ENCODE results near the gene CD22.
"Not testable (repeated sequence)": the region's sequence is repeated elsewhere in the genome, so short reads cannot be mapped to it uniquely, and the experiment has no call there.

The CD22 gene
- total RNA-seq = 6.9 to 42.2 (median 20.0) reads per million in 18 experiments

GRCh38 chr19:35328851-35329285 is at the start of gene CD22:
TSS of gene CD22 (plus strand) at chr19:35329187. CDS start at chr19:35332041, 2,854 bp downstream.
- DNase-seq = peak; percentile 14 to 19

GRCh38 chr19:35279374-35279773 is 49.6 kb upstream of the CD22 start:
- no peak for DNase-seq

- DNase-seq = no peak
Measured at GRCh38 chr19:35279985-35280821, 48.8 kb upstream of the CD22 start.

- DNase-seq = no peak
Measured at GRCh38 chr19:35281303-35281702, 47.7 kb upstream of the CD22 start.

- peak in 1 of 2 donors; percentile 49 for DNase-seq
Measured at GRCh38 chr19:35284153-35285094, 44.6 kb upstream of the CD22 start.

GRCh38 chr19:35285095-35285449 is 43.9 kb upstream of the CD22 start:
- peak; percentile 52 to 53 for DNase-seq

GRCh38 chr19:35285465-35285864 is 43.5 kb upstream of the CD22 start:
- not testable (repeated sequence) for DNase-seq

- DNase-seq = peak in 1 of 2 donors; percentile 35
Measured at GRCh38 chr19:35286101-35286500, 42.9 kb upstream of the CD22 start.

- DNase-seq = no peak
Measured at GRCh38 chr19:35287713-35288112, 41.3 kb upstream of the CD22 start.

GRCh38 chr19:35288331-35288730 is 40.7 kb upstream of the CD22 start:
- DNase-seq = no peak

- no peak for DNase-seq
Measured at GRCh38 chr19:35288906-35289305, 40.1 kb upstream of the CD22 start.

- no peak for DNase-seq
Measured at GRCh38 chr19:35290381-35291127, 38.4 kb upstream of the CD22 start.

GRCh38 chr19:35291259-35291658 is 37.7 kb upstream of the CD22 start:
- no peak for DNase-seq

- no peak for DNase-seq
Measured at GRCh38 chr19:35291916-35292315, 37.1 kb upstream of the CD22 start, which contains the start of gene MAG. TSS of gene MAG (plus strand) at chr19:35292161. CDS start at chr19:35295409, 3,248 bp downstream.

GRCh38 chr19:35292421-35293362 is 36.3 kb upstream of the CD22 start:
- DNase-seq = no peak

GRCh38 chr19:35293363-35293739 is 35.6 kb upstream of the CD22 start:
- DNase-seq = no peak

- DNase-seq = no peak
Measured at GRCh38 chr19:35293808-35294207, 35.2 kb upstream of the CD22 start.

- no peak for DNase-seq
Measured at GRCh38 chr19:35294328-35294727, 34.7 kb upstream of the CD22 start.

GRCh38 chr19:35294859-35295791 is 33.9 kb upstream of the CD22 start:
- no peak for DNase-seq

- no peak for DNase-seq
Measured at GRCh38 chr19:35295792-35296462, 33.1 kb upstream of the CD22 start.
